Measurements from ENCODE around the gene FOXP1.

DNA sequence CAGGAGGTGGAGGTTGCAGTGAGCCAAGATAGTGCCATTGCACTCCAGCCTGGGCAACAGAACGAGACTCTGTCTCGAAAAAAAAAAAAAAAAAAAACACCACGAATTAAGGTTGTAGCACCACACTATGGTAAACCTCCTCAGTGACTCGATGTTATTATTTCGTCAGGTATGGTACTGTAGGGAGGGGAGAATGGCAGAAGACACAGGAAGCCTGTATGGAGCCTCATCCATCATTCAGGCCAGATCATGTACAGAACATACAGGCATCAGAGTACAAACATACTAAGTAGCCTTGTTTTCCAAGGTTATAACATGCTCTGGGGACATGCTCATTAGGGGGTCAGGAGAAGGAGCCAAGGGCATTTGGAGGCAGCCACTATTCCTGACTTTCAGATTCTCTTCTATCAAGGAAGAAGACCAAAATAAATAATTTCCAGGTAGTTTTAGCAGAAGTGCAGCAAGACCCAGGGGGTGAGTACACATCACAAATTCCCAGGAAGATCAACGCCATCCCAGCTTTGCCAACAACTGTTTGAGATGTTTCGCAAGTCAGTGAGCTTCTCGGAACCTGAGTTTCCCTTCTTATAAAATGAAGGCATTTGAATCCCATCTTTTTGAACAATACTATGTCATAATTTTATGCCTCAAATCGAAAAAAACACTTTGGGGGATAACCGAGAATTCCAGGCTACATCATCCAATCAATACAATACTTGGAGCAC, 79.8 kb downstream of the FOXP1 start:
- TF ChIP-seq CTCF (conservative IDR thresholded peaks at IDR 0.05; ENCODE audit: low read depth, low read length) = no peak
- no peak for TF ChIP-seq EZH2 (IDR thresholded peaks at IDR 0.05; ENCODE audit: borderline replicate concordance, low read depth, low read length, poor library complexity, severe bottlenecking)
